NCI-H446 treated with DMSO at 0.1 percent for 48 hours (cell line): ENCODE data around the gene MDP1.
"Not testable (repeated sequence)": the region's sequence is repeated elsewhere in the genome, so short reads cannot be mapped to it uniquely, and the experiment has no call there.

ENCODE experiments used
- DNase-seq: peaks from one replicate; lab custom pipeline; 2025; lab: John Stamatoyannopoulos, UW

Gene MDP1

GRCh38 chr14:24231263-24232120, 15.6 kb upstream of the MDP1 start:
- no peak for DNase-seq

DNA sequence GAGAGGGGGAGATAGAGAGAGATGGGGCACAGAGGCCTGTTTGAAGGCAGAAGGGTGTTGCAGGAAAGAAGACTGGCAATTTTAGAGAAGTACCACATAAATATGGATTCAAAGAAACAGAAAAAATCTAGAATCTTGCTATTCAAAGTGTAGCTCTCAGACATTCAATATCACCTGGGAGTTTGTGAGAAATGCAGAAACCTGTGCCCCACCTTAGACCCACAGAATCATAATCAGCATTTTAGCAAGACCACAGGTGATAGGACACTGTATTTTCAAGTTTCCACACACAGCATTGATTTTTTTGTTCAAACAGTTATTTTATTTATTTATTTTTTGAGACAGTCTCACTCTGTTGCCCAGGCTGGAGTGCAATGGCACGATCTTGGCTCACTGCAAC, 13.0 kb upstream of the MDP1 start:
- DNase-seq: no peak

DNA sequence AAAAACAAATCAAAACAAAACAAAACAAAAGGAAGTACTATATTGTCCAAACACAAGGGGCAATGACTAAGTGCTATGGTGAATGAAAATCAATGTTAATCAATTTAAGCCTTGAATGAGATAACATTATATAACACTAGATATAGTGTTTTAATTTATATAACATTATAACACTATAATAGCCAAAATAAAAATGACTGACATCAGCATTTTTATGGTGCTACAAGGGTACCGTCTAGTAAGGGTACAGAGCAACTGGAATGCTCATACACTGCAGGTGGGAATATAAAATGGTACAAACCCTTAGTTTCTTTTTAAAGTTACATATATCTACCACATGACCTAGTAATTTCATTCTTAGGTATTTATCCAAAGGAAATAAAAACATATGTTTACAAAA, 10.6 kb upstream of the MDP1 start:
- DNase-seq: no peak

- no peak for DNase-seq
Measured at GRCh38 chr14:24224618-24225071, 8.8 kb upstream of the MDP1 start.

- not testable (repeated sequence) for DNase-seq
Measured at GRCh38 chr14:24222987-24223386, 7.1 kb upstream of the MDP1 start.

GRCh38 chr14:24219521-24219920, 3.7 kb upstream of the MDP1 start:
- DNase-seq: no peak

DNA sequence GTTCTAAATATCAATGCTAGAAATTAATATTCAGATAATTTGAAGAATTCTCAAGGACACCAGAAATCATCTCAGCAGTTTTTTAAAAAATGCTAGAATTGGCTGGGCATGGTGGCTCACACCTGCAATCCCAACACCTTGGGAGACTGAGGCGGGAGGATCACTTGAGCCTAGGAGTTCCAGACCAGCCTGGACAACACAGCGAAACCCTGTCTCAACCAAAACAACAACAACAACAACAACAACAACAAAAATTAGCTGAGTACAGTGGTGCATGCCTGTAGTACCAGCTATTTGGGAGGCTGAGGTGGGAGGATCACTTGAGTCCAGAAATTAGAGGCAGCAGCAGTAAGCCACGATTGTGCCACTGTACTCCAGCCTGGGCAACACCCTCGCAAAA, 3.2 kb upstream of the MDP1 start:
- no peak for DNase-seq

GRCh38 chr14:24216876-24217275, 1.0 kb upstream of the MDP1 start:
- DNase-seq: not testable (repeated sequence)

- DNase-seq: no peak
Measured at GRCh38 chr14:24216345-24216699, 456 bp upstream of the MDP1 start.

GRCh38 chr14:24213866-24214662, 1.8 kb downstream of the MDP1 start:
- no peak for DNase-seq

GRCh38 chr14:24212924-24213865, 2.7 kb downstream of the MDP1 start, which contains the start of gene CHMP4A:
TSS of gene CHMP4A (minus strand) at chr14:24213488. CDS start at chr14:24213439, 49 bp downstream.
- peak; percentile 96 for DNase-seq

DNA sequence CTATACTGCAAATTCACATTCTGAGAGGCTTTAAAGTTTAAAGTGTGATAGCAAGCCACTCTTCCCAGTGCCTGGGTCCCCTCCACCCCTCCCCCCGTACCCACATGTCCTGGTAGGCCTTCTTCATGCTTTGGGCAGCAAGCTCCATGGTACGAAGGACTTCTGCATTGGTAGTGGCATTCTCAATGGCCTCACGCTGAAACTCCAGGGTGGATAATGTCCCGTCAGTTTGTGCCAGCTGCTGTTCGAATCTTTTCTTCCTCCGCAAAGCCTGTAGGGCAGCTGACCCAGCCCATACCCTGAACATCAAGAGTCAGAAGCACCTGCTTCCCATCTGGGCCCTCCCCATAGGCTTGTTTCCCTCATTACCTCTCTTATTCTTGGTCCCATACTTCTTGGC, 4.6 kb downstream of the MDP1 start:
- DNase-seq: no peak

DNA sequence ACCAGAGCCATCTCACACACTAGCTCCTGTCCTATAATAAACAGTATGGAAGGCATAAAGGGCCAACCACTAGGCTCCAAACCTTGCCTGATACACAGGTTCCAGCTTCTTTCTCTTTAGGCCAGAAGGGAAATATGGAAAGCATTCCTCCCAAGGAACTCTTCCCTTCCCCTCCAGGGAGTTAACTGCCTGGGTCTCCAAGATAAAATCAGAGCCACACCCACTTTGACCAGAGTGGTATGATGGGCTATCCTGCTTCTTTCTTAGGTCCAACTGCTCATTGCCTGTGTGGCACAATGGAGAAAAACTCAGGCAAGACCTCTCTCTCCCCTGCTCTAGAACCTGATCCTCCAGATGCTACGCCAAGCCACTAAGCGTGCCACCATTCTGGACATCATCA, 8.2 kb downstream of the MDP1 start:
- no peak for DNase-seq

- DNase-seq: no peak
Measured at GRCh38 chr14:24207104-24207551, 8.7 kb downstream of the MDP1 start.

GRCh38 chr14:24206260-24207103, 9.4 kb downstream of the MDP1 start:
- DNase-seq: no peak

DNA sequence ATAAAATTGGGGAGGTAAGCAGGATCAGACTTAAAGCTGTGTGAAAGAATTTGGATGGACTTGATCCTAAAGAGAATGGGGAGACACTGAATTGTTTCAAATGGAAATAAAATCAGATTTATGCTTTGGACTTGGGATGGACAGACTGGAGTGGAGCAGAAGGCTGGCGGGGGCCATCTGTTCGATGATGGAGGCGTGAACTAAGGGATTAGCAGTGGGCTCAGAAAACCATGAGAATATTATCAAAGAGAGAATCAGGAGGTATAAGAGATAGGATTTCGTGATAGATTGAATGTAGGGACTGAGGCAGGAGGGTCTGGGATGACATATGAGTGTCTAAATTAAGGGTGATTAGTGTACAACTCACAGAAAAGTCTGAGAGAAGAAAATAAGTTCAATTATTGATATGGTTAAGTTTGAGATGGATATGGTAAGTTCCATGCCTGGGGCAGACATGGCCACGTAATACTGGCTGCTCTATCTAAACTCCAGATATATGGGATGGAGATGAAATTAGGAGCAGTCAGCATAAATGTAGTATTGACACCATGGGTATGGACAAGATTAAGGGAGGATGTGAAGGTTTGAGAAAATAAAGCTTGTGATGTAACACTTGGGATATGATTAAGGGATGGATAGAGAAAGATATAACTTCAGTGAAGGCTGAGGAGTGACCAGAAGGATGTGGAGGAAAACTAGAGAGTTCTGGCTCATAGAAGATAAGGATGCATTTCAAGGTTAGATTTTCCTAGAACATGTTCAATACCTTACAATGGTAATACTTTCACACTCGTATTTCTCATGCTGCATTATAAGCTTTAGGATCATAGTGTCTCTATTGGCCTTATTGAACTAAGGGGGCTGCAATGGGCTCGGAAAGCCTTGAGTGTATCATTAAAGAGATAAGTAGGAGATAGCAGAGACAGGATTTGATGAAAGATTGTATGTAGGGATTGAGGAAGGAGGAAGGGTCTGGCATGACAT, 11.4 kb downstream of the MDP1 start:
- DNase-seq: no peak

DNA sequence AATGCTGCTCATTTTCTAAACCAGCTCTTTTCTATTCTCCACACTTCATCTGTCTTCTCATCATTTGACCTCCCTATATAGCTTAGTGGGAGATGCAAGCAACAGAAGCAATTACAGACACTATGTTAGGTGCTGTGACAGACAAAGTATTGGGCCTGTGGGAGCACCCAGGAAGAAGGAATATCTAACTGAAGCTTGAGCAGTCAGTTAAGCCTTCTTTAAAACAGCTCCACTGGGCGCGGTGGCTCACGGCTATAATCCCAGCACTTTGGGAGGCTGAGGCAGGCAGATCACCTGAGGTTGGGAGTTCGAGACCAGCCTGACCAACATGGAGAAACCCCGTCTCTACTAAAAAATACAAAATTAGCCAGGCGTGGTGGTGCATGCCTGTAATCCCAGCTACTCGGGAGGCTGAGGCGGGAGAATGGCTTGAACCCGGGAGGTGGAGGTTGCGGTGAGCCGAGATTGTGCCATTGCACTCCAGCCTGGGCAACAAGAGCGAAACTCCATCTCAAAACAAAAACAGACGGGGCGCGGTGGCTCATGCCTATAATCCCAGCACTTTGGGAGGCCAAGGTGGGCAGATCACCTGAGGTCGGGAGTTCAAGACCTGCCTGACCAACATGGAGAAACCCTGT, 12.5 kb downstream of the MDP1 start:
- not testable (repeated sequence) for DNase-seq

GRCh38 chr14:24202538-24202937, 13.3 kb downstream of the MDP1 start:
- not testable (repeated sequence) for DNase-seq
